ENCODE results near the gene URB1. TPM values are rescaled to one million over a fixed set of nuclear protein-coding genes. Genes with fewer than 3 reads are reported as not detected.

Gene URB1
- total RNA-seq, 1 experiment from 2014 or later: 18.1 TPM

DNA sequence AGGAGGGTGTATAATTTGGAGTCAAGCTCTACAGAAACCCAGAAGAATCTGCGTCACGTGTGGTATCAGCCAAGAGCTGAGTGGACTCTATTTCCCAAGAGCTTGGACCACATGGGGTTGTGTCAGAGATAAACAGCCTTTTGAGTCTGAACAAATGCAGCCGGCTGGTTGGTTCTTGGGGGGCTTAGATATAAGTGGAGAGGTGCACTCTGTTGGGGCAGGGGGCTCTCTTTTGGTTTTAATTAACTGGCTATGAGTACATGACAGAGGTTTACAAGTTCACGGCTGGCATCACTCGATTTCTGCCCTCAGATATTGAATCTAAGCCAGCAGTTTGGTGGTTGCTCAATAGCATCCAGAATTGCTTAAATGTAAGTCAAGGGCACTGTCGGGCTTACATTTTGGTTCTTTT is 94.7 kb downstream of the URB1 start:
- no peak for ATAC-seq
- in situ Hi-C loops (cut with HindIII; ENCODE audit: low pct_unique_long_range_greater_than_20kb, low sequenced_read_pairs): no loop called here
- BruUV-seq (replicated peaks): no TSS peak
- no peak overlapping the region for H3K4me3 ChIP-seq (ENCODE audit: low read depth in 2 of 2, low read length in 2 of 2)
- H3K4me1 ChIP-seq (ENCODE audit: control insufficient read depth, insufficient read depth, low read length): no peaks in the 10 kb centered on the region
- no peaks in the 10 kb centered on the region; the same call in 1 of the 2 replicates for H3K36me3 ChIP-seq (ENCODE audit: control insufficient read depth, insufficient read depth, low read length)
- TF ChIP-seq TCF7L2 (IDR thresholded peaks at IDR 0.05; ENCODE audit: low read depth, low read length) (no peak), POLR2AphosphoS5 (IDR thresholded peaks at IDR 0.05; ENCODE audit: low read depth, low read length) (no peak), SIN3A (IDR thresholded peaks at IDR 0.05; ENCODE audit: borderline replicate concordance, insufficient read depth, low read depth, low read length) (no peak)
- TF ChIP-seq, protein P1, sequence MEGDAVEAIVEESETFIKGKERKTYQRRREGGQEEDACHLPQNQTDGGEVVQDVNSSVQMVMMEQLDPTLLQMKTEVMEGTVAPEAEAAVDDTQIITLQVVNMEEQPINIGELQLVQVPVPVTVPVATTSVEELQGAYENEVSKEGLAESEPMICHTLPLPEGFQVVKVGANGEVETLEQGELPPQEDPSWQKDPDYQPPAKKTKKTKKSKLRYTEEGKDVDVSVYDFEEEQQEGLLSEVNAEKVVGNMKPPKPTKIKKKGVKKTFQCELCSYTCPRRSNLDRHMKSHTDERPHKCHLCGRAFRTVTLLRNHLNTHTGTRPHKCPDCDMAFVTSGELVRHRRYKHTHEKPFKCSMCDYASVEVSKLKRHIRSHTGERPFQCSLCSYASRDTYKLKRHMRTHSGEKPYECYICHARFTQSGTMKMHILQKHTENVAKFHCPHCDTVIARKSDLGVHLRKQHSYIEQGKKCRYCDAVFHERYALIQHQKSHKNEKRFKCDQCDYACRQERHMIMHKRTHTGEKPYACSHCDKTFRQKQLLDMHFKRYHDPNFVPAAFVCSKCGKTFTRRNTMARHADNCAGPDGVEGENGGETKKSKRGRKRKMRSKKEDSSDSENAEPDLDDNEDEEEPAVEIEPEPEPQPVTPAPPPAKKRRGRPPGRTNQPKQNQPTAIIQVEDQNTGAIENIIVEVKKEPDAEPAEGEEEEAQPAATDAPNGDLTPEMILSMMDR (IDR thresholded peaks at IDR 0.05): no peak
- TF ChIP-seq, protein P2, sequence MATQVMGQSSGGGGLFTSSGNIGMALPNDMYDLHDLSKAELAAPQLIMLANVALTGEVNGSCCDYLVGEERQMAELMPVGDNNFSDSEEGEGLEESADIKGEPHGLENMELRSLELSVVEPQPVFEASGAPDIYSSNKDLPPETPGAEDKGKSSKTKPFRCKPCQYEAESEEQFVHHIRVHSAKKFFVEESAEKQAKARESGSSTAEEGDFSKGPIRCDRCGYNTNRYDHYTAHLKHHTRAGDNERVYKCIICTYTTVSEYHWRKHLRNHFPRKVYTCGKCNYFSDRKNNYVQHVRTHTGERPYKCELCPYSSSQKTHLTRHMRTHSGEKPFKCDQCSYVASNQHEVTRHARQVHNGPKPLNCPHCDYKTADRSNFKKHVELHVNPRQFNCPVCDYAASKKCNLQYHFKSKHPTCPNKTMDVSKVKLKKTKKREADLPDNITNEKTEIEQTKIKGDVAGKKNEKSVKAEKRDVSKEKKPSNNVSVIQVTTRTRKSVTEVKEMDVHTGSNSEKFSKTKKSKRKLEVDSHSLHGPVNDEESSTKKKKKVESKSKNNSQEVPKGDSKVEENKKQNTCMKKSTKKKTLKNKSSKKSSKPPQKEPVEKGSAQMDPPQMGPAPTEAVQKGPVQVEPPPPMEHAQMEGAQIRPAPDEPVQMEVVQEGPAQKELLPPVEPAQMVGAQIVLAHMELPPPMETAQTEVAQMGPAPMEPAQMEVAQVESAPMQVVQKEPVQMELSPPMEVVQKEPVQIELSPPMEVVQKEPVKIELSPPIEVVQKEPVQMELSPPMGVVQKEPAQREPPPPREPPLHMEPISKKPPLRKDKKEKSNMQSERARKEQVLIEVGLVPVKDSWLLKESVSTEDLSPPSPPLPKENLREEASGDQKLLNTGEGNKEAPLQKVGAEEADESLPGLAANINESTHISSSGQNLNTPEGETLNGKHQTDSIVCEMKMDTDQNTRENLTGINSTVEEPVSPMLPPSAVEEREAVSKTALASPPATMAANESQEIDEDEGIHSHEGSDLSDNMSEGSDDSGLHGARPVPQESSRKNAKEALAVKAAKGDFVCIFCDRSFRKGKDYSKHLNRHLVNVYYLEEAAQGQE (IDR thresholded peaks at IDR 0.05; ENCODE audit: insufficient read depth in 1 of 2, low read depth in 2 of 2, low read length in 1 of 2): no peak
- no peak for DNase-seq (ENCODE audit: low read depth, low spot score)
- ChIA-PET CTCF (no interaction called here), POLR2A (interaction anchor here (0.5 kb wide), 1 partner anchor 34 kb away, joined by 3 read pairs; no protein-coding TSS in a partner anchor)
- H3K27ac ChIP-seq (ENCODE audit: low read length): no peak overlapping the region
- H3K27me3 ChIP-seq (ENCODE audit: control insufficient read depth, insufficient read depth, low read length): no peaks in the 10 kb centered on the region
- intact Hi-C loops (cut with micrococcal nuclease; ENCODE audit: unreplicated experiment): no loop called here
- H3K9me3 ChIP-seq (ENCODE audit: control insufficient read depth, insufficient read depth, low read depth, low read length): no peaks in the 10 kb centered on the region

DNA sequence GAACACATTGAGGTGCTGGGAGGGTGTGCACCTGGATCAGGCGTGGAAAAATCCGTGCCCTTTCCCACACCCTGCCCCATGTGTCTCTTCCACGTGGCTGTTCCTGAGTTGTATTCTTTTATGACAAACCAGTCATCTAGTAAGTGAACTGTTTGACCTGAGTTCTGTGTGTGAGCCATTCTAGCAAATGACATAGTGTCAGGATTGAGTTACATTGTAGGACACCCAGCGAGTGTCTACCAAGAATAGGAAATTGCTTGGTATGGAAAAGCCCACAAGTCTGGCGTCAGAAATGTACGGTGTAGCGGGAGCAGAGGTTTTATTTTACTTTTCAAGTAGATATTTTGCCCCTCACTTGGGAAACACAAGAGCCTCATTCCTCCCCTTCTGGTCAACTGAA is 95.4 kb downstream of the URB1 start:
- Histone ChIP-seq H3K27ac (ENCODE audit: low read length) (no peak overlapping the region), H3K36me3 (ENCODE audit: control insufficient read depth, insufficient read depth, low read length) (no peaks in the 10 kb centered on the region; the same call in 1 of the 2 replicates), H3K4me1 (ENCODE audit: control insufficient read depth, insufficient read depth, low read length) (no peaks in the 10 kb centered on the region), H3K9me3 (ENCODE audit: control insufficient read depth, insufficient read depth, low read depth, low read length) (no peaks in the 10 kb centered on the region), H3K27me3 (ENCODE audit: control insufficient read depth, insufficient read depth, low read length) (no peaks in the 10 kb centered on the region), H3K4me3 (ENCODE audit: low read depth in 2 of 2, low read length in 2 of 2) (no peak overlapping the region)
- ChIA-PET POLR2A (no interaction called here), CTCF (no interaction called here)
- intact Hi-C loops (cut with micrococcal nuclease; ENCODE audit: unreplicated experiment) (no loop called here), in situ Hi-C loops (cut with HindIII; ENCODE audit: low pct_unique_long_range_greater_than_20kb, low sequenced_read_pairs) (no loop called here)
- TF ChIP-seq, protein P2 (IDR thresholded peaks at IDR 0.05; ENCODE audit: insufficient read depth in 1 of 2, low read depth in 2 of 2, low read length in 1 of 2): no peak
- TF ChIP-seq TCF7L2 (IDR thresholded peaks at IDR 0.05; ENCODE audit: low read depth, low read length) (no peak), POLR2AphosphoS5 (IDR thresholded peaks at IDR 0.05; ENCODE audit: low read depth, low read length) (no peak)
- BruUV-seq (replicated peaks): no TSS peak
- DNase-seq (ENCODE audit: low read depth, low spot score): no peak
- ATAC-seq: no peak
